Chondrocyte (in vitro differentiated cells): ENCODE results near the gene SHF. TPM values are rescaled to one million over a fixed set of nuclear protein-coding genes. Genes with fewer than 3 reads are reported as not detected.

Experiments used
- DNase-seq: peaks from one replicate; pipeline ENCODE4 v3.0.0; 2021; ENCODE audit warnings: mixed read lengths, low spot score
- H3K27ac Mint-ChIP-seq: one replicate; pipeline ENCODE4 v1.8.0; 2021; ENCODE audit warnings: mild to moderate bottlenecking, moderate library complexity, mixed read lengths; ENCODE audit not compliant: unreplicated experiment
- H3K27me3 Mint-ChIP-seq: 2 replicates; pipeline ENCODE4 v1.8.0; 2021; ENCODE audit warnings: low read depth, mixed read lengths
- H3K36me3 Mint-ChIP-seq: 2 replicates; pipeline ENCODE4 v1.8.0; 2021; ENCODE audit warnings: low read depth, mixed read lengths
- H3K4me1 Mint-ChIP-seq: 2 replicates; pipeline ENCODE4 v1.8.0; 2021; ENCODE audit warnings: low read depth, mild to moderate bottlenecking, mixed read lengths
- H3K4me3 Mint-ChIP-seq: one replicate; pipeline ENCODE4 v1.8.0; 2021; ENCODE audit warnings: mild to moderate bottlenecking, moderate library complexity, mixed read lengths; ENCODE audit not compliant: unreplicated experiment
- H3K9me3 Mint-ChIP-seq: 2 replicates; pipeline ENCODE4 v1.8.0; 2021; ENCODE audit warnings: low read depth, mixed read lengths
- CTCF ChIP-seq: fragments of 200-600 bp; sonication (generic); IDR thresholded peaks from 2 replicates; pipeline ENCODE4 v1.5.0; 2021; ENCODE audit warnings: antibody characterized with exemption, mild to moderate bottlenecking, moderate library complexity
- total RNA-seq: library from RNA; stranded (reverse); gene quantifications from 3 replicates; pipeline ENCODE4 v1.2.1, GENCODE V29; 2021

Gene SHF
- total RNA-seq, 1 donor from 2014 or later: 4.9 TPM

GRCh38 chr15:45151998-45152828 lies 35.6 kb downstream of the SHF start:
- no peak for TF ChIP-seq CTCF
- Mint-ChIP-seq H3K4me3 (no peak overlapping the region), H3K9me3 (no peaks in the 10 kb centered on the region), H3K27me3 (no peaks in the 10 kb centered on the region), H3K36me3 (peaks cover 9% of the 10 kb centered on the region), H3K4me1 (no peaks in the 10 kb centered on the region), H3K27ac (no peak overlapping the region)
- DNase-seq: no peak

GRCh38 chr15:45150997-45151396 lies 36.8 kb downstream of the SHF start:
- no peak for TF ChIP-seq CTCF
- Mint-ChIP-seq H3K27ac (no peak overlapping the region), H3K4me1 (no peaks in the 10 kb centered on the region)

GRCh38 chr15:45150481-45150880 lies 37.3 kb downstream of the SHF start:
- peaks cover under 1% of the 10 kb centered on the region for H3K27me3 Mint-ChIP-seq
- H3K4me3 Mint-ChIP-seq: no peak overlapping the region
- no peak overlapping the region for H3K27ac Mint-ChIP-seq
- H3K36me3 Mint-ChIP-seq: peaks cover 9% of the 10 kb centered on the region
- H3K4me1 Mint-ChIP-seq: no peaks in the 10 kb centered on the region
- no peak for DNase-seq
- H3K9me3 Mint-ChIP-seq: no peaks in the 10 kb centered on the region
- no peak for TF ChIP-seq CTCF

More at GRCh38 chr15:45150997-45151396, 36.8 kb downstream of the SHF start:
- Mint-ChIP-seq H3K27me3 (no peaks in the 10 kb centered on the region), H3K36me3 (peaks cover 9% of the 10 kb centered on the region), H3K4me3 (no peak overlapping the region), H3K9me3 (no peaks in the 10 kb centered on the region)
- DNase-seq: no peak

GRCh38 chr15:45149060-45149459 lies 38.7 kb downstream of the SHF start:
- Mint-ChIP-seq H3K27ac (no peak overlapping the region), H3K36me3 (peaks cover 9% of the 10 kb centered on the region), H3K27me3 (peaks cover 4% of the 10 kb centered on the region), H3K9me3 (no peaks in the 10 kb centered on the region), H3K4me1 (no peaks in the 10 kb centered on the region), H3K4me3 (no peak overlapping the region)
- TF ChIP-seq CTCF: no peak
- DNase-seq: no peak

GRCh38 chr15:45148076-45149059 lies 39.4 kb downstream of the SHF start:
- Mint-ChIP-seq H3K27ac (no peak overlapping the region), H3K27me3 (peaks cover 6% of the 10 kb centered on the region), H3K36me3 (peaks cover 9% of the 10 kb centered on the region), H3K4me1 (no peaks in the 10 kb centered on the region), H3K9me3 (no peaks in the 10 kb centered on the region), H3K4me3 (no peak overlapping the region)
- no peak for DNase-seq
- TF ChIP-seq CTCF: no peak
